K562 treated with DMSO at 1 percent for 48 hours (cell line): ENCODE results near the gene RASA3. TPM values are rescaled to one million over a fixed set of nuclear protein-coding genes. Genes with fewer than 3 reads are reported as not detected.

ENCODE experiments used
- total RNA-seq: library from RNA; unstranded; fragments of 300-600 nt; gene quantifications from 2 replicates; pipeline ENCODE4 v1.2.3, GENCODE V29; 2022; ENCODE audit warnings: low replicate concordance; ENCODE audit errors: extremely low read depth

RASA3 gene
- not detected in 2 replicates for total RNA-seq

GRCh38 chr13:114132419-114133121, at the start of gene RASA3:
Gene RASA3 (minus strand): TSS chr13:114132623. CDS start chr13:114132489, 134 bp downstream.

GRCh38 chr13:114179087-114179658, 46.8 kb upstream of the RASA3 start, which contains the start of gene CFAP97D2:
Gene CFAP97D2 (plus strand): TSS chr13:114179257. CDS start chr13:114179331, 74 bp downstream.

GRCh38 chr13:113973218-113974164, 158.9 kb downstream of the RASA3 start, which contains the start of gene C13orf46:
Gene C13orf46 (minus strand): TSS chr13:113974076. CDS start chr13:113973997, 79 bp downstream.

Other genes starting within 250 kb of the RASA3 start
- not detected in 2 replicates for gene C13orf46, start 158.5 kb downstream of the RASA3 start, total RNA-seq
- gene CFAP97D2, start 46.6 kb upstream of the RASA3 start, total RNA-seq, result not detected in 2 replicates
- not detected in 2 replicates for gene CDC16, start 102.3 kb upstream of the RASA3 start, total RNA-seq
- not detected in 2 replicates for gene UPF3A, start 149.0 kb upstream of the RASA3 start, total RNA-seq
- gene CHAMP1, start 181.9 kb upstream of the RASA3 start, total RNA-seq, result not detected in 2 replicates